Measurements from ENCODE around the gene MAX. TPM values are rescaled to one million over a fixed set of nuclear protein-coding genes. Genes with fewer than 3 reads are reported as not detected.

MAX gene
- total RNA-seq, 1 donor from 2014 or later, result 63.0 TPM

DNA sequence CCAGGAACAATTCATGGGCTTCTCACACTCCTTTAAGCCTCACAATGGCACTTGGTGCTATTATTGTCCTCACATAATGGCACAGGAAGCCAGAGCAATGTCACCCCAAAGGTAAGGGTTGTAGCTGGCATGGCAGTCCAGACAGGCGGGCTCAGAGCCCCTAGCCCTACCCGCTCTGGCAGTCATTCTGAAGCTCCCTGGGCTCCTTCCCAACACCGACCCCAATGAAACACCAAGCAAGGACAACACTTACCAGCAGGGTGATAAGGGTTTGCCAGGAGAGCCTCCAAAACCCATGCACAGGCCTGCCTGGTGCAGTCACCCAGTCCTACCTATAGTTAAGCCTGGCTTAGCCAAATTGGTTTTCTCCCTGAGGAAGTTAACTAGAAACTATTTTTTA is 30.8 kb downstream of the MAX start:
- H3K36me3 Mint-ChIP-seq (ENCODE audit: insufficient read depth), result peaks cover 7% of the 10 kb centered on the region

DNA sequence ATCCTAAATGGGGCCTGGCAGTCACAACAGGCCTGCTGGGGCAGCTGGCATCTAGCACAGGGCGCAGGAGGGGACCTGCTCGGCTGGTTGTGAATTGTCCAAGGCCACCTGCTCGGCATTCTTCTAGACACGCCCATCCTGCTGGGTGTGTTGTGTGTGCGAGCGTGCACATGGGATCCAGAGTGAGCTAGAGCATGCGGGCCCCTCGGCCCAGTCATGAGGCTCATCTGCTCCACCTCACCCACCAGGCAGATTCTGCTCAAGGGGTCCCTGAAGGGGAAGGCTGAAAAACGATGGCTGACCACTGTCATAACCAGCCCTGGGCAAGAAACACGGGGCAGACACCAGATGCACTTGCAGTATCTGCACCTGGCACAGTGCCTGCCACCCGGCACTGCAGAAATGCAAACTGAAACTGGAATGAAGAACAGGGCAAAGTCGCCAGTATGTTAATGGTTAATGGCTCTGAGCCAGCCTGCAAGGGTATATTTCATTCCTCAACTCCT is 31.8 kb downstream of the MAX start:
- Mint-ChIP-seq H3K36me3 (ENCODE audit: insufficient read depth) (peaks cover 7% of the 10 kb centered on the region), H3K4me1 (ENCODE audit: low read depth) (peaks cover 3% of the 10 kb centered on the region), H3K27ac (no peak overlapping the region), H3K9me3 (ENCODE audit: low read depth) (no peaks in the 10 kb centered on the region), H3K4me3 (ENCODE audit: low read depth) (no peak overlapping the region), H3K27me3 (no peaks in the 10 kb centered on the region)
- no peak for DNase-seq (ENCODE audit: low spot score, unreplicated experiment)
- TF ChIP-seq, protein P1, sequence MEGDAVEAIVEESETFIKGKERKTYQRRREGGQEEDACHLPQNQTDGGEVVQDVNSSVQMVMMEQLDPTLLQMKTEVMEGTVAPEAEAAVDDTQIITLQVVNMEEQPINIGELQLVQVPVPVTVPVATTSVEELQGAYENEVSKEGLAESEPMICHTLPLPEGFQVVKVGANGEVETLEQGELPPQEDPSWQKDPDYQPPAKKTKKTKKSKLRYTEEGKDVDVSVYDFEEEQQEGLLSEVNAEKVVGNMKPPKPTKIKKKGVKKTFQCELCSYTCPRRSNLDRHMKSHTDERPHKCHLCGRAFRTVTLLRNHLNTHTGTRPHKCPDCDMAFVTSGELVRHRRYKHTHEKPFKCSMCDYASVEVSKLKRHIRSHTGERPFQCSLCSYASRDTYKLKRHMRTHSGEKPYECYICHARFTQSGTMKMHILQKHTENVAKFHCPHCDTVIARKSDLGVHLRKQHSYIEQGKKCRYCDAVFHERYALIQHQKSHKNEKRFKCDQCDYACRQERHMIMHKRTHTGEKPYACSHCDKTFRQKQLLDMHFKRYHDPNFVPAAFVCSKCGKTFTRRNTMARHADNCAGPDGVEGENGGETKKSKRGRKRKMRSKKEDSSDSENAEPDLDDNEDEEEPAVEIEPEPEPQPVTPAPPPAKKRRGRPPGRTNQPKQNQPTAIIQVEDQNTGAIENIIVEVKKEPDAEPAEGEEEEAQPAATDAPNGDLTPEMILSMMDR (IDR thresholded peaks at IDR 0.05; ENCODE audit: unreplicated experiment), result no peak

More for the DNA sequence above, 30.8 kb downstream of the MAX start:
- Mint-ChIP-seq H3K27me3 (no peaks in the 10 kb centered on the region), H3K9me3 (ENCODE audit: low read depth) (no peaks in the 10 kb centered on the region), H3K27ac (no peak overlapping the region), H3K4me3 (ENCODE audit: low read depth) (no peak overlapping the region), H3K4me1 (ENCODE audit: low read depth) (peaks cover 2% of the 10 kb centered on the region)
- DNase-seq (ENCODE audit: low spot score, unreplicated experiment), result no peak
- TF ChIP-seq, protein P1 (IDR thresholded peaks at IDR 0.05; ENCODE audit: unreplicated experiment), result no peak

DNA sequence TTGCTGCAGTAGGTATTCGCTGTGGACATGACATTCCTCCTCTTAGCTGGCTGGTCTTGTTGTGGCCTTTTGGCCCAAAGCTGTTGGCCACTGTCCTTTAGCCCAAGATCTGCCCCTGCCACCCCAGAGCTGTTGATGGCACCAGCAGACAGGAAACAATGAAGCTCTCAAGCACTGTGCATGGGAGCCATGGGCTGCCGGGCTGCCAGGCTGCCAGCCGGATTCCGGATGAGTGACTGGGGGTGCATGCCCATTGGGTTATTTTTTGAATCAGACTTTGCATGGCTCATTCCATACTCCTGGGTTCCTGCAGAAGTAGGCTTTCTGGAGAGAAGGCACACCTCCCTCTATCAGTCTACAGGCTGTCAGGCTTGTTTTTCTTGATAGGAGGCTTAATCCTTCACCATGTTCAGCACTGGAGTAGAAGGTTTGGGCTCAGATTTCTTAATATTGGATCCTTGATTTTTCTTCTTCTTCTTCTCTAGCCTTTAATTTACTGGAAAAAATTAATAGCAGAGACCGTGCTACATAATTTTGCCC is 32.4 kb downstream of the MAX start:
- TF ChIP-seq, protein P1 (IDR thresholded peaks at IDR 0.05; ENCODE audit: unreplicated experiment), result no peak
- H3K36me3 Mint-ChIP-seq (ENCODE audit: insufficient read depth), result peaks cover 8% of the 10 kb centered on the region
- no peaks in the 10 kb centered on the region for H3K27me3 Mint-ChIP-seq
- no peak for DNase-seq (ENCODE audit: low spot score, unreplicated experiment)
- H3K4me3 Mint-ChIP-seq (ENCODE audit: low read depth), result no peak overlapping the region
- H3K9me3 Mint-ChIP-seq (ENCODE audit: low read depth), result no peaks in the 10 kb centered on the region
- no peak overlapping the region for H3K27ac Mint-ChIP-seq
- H3K4me1 Mint-ChIP-seq (ENCODE audit: low read depth), result peaks cover 3% of the 10 kb centered on the region

DNA sequence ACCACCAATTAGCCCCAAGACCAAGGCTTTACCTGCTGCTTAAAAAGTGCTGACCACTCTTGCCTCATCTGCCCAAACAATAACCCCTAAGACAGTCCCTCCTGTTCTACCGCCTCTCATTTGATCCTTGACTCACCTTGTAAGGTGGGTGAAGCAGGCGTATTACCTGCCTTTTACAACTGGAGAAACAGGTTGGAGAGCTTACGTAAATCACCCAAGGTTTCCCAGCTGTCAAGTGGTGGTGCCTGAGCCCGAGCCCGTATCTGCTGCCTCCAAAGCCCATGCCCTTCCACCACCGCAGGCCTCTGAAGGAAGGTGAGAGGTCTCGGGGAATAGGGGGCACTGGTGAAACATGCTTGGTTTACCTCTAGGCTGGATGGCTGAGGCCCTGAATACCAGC is 36.6 kb downstream of the MAX start:
- Mint-ChIP-seq H3K36me3 (ENCODE audit: insufficient read depth) (peaks cover 21% of the 10 kb centered on the region), H3K9me3 (ENCODE audit: low read depth) (no peaks in the 10 kb centered on the region), H3K4me3 (ENCODE audit: low read depth) (no peak overlapping the region), H3K27me3 (no peaks in the 10 kb centered on the region), H3K27ac (peak overlapping the region; percentile 18), H3K4me1 (ENCODE audit: low read depth) (peaks cover 2% of the 10 kb centered on the region)
- TF ChIP-seq, protein P1 (IDR thresholded peaks at IDR 0.05; ENCODE audit: unreplicated experiment), result no peak
- no peak for DNase-seq (ENCODE audit: low spot score, unreplicated experiment)

DNA sequence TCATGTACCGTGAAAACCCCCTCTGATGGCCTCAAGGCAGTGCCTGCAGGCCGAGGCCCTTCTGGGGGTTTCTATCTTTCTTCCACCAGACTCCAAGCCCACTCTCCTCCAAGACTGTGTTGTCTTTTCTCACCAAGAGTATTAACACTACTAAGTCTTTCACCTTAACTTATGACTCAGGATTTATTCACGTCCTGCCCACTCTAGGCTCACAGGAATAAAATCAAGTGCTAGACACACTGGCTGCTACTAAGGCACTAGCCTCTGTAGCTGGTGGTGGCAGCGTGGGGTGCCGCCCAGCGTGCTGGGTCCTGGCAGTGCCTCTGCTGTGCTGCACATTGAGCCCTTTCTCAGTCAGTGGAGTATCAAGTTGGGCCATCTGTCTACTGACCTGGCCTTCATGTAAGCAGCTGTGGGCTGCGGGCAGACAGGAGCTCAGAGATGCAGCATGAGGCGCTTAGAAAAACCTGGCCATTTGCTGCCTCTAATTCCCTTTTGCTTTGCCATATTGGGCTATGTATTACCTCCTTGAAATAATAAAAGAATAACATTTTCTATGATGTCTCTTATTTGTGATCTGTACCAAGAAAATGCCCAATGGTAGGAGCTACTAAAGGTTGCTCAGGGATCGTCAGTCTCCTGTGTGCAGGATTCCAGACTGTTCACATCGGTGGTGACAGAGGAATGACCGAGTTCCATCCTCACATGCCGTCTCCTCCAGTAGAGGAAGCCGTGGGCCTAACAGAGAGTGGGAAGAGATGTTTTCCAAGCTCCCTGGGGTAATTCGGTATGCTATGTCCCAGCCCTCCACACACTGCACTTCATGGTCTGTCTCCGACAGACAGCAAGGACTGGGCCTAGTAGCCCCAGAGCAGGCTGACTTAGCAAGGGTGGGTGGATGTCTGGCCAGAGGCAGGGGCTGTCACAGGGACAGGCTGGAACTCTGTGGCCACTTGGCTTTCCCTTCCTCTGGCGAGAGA is 39.9 kb downstream of the MAX start:
- no peaks in the 10 kb centered on the region for H3K9me3 Mint-ChIP-seq (ENCODE audit: low read depth)
- H3K4me3 Mint-ChIP-seq (ENCODE audit: low read depth), result no peak overlapping the region
- no peak overlapping the region for H3K27ac Mint-ChIP-seq
- TF ChIP-seq, protein P1 (IDR thresholded peaks at IDR 0.05; ENCODE audit: unreplicated experiment), result no peak
- H3K27me3 Mint-ChIP-seq, result no peaks in the 10 kb centered on the region
- peaks cover 3% of the 10 kb centered on the region for H3K4me1 Mint-ChIP-seq (ENCODE audit: low read depth)
- DNase-seq (ENCODE audit: low spot score, unreplicated experiment), result no peak
- peaks cover 20% of the 10 kb centered on the region for H3K36me3 Mint-ChIP-seq (ENCODE audit: insufficient read depth)

All from progenitor cell of endocrine pancreas (in vitro differentiated cells).